ENCODE results near the gene PGGT1B.

- TF ChIP-seq, protein P1, sequence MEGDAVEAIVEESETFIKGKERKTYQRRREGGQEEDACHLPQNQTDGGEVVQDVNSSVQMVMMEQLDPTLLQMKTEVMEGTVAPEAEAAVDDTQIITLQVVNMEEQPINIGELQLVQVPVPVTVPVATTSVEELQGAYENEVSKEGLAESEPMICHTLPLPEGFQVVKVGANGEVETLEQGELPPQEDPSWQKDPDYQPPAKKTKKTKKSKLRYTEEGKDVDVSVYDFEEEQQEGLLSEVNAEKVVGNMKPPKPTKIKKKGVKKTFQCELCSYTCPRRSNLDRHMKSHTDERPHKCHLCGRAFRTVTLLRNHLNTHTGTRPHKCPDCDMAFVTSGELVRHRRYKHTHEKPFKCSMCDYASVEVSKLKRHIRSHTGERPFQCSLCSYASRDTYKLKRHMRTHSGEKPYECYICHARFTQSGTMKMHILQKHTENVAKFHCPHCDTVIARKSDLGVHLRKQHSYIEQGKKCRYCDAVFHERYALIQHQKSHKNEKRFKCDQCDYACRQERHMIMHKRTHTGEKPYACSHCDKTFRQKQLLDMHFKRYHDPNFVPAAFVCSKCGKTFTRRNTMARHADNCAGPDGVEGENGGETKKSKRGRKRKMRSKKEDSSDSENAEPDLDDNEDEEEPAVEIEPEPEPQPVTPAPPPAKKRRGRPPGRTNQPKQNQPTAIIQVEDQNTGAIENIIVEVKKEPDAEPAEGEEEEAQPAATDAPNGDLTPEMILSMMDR (IDR thresholded peaks at IDR 0.05) = no peak
- no peak for TF ChIP-seq EZH2 (IDR thresholded peaks at IDR 0.05; ENCODE audit: borderline replicate concordance, insufficient read depth, low read depth, low read length, poor library complexity, severe bottlenecking)
Observed at GRCh38 chr5:115289104-115289503, 26.4 kb upstream of the PGGT1B start.

Data from B cell (primary cell).